ENCODE data around the gene C11orf91. TPM values are rescaled to one million over a fixed set of nuclear protein-coding genes. Genes with fewer than 3 reads are reported as not detected.

Gene C11orf91
- total and polyA plus RNA-seq, 4 donors = not detected

GRCh38 chr11:33713856-33714398, 13.3 kb upstream of the C11orf91 start:
- Histone ChIP-seq H3K4me3 (ENCODE audit: low read depth in 1 of 3, low read length in 3 of 3) (no peak overlapping the region), H3K36me3 (ENCODE audit: control insufficient read depth in 4 of 4, insufficient read depth in 3 of 4, low read depth in 1 of 4, low read length in 3 of 4) (peaks cover 9 to 35% (median 31%) of the 10 kb centered on the region in 4 donors), H3K9me3 (ENCODE audit: control insufficient read depth in 4 of 4, low read length in 3 of 4) (no peaks in the 10 kb centered on the region), H3K9ac (ENCODE audit: low read depth in 1 of 2, low read length in 2 of 2) (no peak overlapping the region), H3K27ac (ENCODE audit: low read depth in 1 of 2, low read length in 2 of 2) (peak overlapping the region in 1 of 2 donors; percentile 19), H3K27me3 (ENCODE audit: control insufficient read depth in 4 of 4, insufficient read depth in 4 of 4, low read length in 3 of 4) (no peaks in the 10 kb centered on the region), H3K4me1 (ENCODE audit: control insufficient read depth in 4 of 4, insufficient read depth in 4 of 4, low read length in 3 of 4) (peaks cover 4 to 11% (median 5%) of the 10 kb centered on the region in 4 donors)
- WGBS = 65% methylated on average over 4 of the region's 4 CpGs
- DNase-seq (ENCODE audit: low spot score) = no peak
- TF ChIP-seq CTCF (IDR thresholded peaks at IDR 0.05; ENCODE audit: low read depth, low read length, missing input control) (no peak), ATF3 (IDR thresholded peaks at IDR 0.05) (no peak), GABPA (IDR thresholded peaks at IDR 0.05 in 1 of 2, conservative IDR thresholded peaks at IDR 0.05 in 1 of 2) (no peak), RXRA (IDR thresholded peaks at IDR 0.05) (no peak), SP1 (IDR thresholded peaks at IDR 0.05) (no peak), MAX (IDR thresholded peaks at IDR 0.05) (no peak), RAD21 (IDR thresholded peaks at IDR 0.05) (no peak), YY1 (IDR thresholded peaks at IDR 0.05) (no peak), TAF1 (conservative IDR thresholded peaks at IDR 0.05) (no peak), EGR1 (IDR thresholded peaks at IDR 0.05; ENCODE audit: low read depth in 2 of 2) (no peak), FOXA2 (IDR thresholded peaks at IDR 0.05) (no peak), JUND (IDR thresholded peaks at IDR 0.05) (no peak), FOXA1 (IDR thresholded peaks at IDR 0.05) (no peak), HNF4G (IDR thresholded peaks at IDR 0.05) (no peak), HNF4A (conservative IDR thresholded peaks at IDR 0.05) (no peak), NR2F2 (IDR thresholded peaks at IDR 0.05) (no peak)
- TF ChIP-seq, protein P1, sequence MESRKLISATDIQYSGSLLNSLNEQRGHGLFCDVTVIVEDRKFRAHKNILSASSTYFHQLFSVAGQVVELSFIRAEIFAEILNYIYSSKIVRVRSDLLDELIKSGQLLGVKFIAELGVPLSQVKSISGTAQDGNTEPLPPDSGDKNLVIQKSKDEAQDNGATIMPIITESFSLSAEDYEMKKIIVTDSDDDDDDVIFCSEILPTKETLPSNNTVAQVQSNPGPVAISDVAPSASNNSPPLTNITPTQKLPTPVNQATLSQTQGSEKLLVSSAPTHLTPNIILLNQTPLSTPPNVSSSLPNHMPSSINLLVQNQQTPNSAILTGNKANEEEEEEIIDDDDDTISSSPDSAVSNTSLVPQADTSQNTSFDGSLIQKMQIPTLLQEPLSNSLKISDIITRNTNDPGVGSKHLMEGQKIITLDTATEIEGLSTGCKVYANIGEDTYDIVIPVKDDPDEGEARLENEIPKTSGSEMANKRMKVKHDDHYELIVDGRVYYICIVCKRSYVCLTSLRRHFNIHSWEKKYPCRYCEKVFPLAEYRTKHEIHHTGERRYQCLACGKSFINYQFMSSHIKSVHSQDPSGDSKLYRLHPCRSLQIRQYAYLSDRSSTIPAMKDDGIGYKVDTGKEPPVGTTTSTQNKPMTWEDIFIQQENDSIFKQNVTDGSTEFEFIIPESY (IDR thresholded peaks at IDR 0.05) = no peak
- TF ChIP-seq, protein P2, sequence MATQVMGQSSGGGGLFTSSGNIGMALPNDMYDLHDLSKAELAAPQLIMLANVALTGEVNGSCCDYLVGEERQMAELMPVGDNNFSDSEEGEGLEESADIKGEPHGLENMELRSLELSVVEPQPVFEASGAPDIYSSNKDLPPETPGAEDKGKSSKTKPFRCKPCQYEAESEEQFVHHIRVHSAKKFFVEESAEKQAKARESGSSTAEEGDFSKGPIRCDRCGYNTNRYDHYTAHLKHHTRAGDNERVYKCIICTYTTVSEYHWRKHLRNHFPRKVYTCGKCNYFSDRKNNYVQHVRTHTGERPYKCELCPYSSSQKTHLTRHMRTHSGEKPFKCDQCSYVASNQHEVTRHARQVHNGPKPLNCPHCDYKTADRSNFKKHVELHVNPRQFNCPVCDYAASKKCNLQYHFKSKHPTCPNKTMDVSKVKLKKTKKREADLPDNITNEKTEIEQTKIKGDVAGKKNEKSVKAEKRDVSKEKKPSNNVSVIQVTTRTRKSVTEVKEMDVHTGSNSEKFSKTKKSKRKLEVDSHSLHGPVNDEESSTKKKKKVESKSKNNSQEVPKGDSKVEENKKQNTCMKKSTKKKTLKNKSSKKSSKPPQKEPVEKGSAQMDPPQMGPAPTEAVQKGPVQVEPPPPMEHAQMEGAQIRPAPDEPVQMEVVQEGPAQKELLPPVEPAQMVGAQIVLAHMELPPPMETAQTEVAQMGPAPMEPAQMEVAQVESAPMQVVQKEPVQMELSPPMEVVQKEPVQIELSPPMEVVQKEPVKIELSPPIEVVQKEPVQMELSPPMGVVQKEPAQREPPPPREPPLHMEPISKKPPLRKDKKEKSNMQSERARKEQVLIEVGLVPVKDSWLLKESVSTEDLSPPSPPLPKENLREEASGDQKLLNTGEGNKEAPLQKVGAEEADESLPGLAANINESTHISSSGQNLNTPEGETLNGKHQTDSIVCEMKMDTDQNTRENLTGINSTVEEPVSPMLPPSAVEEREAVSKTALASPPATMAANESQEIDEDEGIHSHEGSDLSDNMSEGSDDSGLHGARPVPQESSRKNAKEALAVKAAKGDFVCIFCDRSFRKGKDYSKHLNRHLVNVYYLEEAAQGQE (IDR thresholded peaks at IDR 0.05) = no peak

Data from liver (tissue), 9 donors.